Camera-type eye (tissue), 1 donor: ENCODE results near the gene SCAF8. TPM values are rescaled to one million over a fixed set of nuclear protein-coding genes. Genes with fewer than 3 reads are reported as not detected.

Source experiments
- total RNA-seq: library from RNA; depleted of rRNA; stranded (reverse); fragments of >200 nt; gene quantifications from one replicate; pipeline ENCODE4 v1.2.3, GENCODE V29; 2014

SCAF8 gene
- 103 TPM for total RNA-seq

GRCh38 chr6:154733183-154733625 lies at the start of gene SCAF8:
Gene SCAF8, plus strand, starts transcription at chr6:154733416. Its CDS starts 485 bp downstream, at chr6:154733901.

Other genes with a start within 250 kb of the SCAF8 start
- 12.1 TPM for gene CNKSR3, start 222.7 kb upstream of the SCAF8 start, total RNA-seq